HEK293 (cell line): ENCODE data around the gene CIB1.
A peak's percentile ranks its signal among the peaks of the same experiment; 100 is the strongest.

ENCODE experiments used
- CTCF ChIA-PET: fragments of 350-600 bp; formaldehyde crosslinking; extraction: SDS; loops from one replicate; lab custom pipeline; 2021; ENCODE audit warnings: antibody characterized with exemption; lab: Yijun Ruan, JAX
- POLR2A ChIA-PET: fragments of 300-600 bp; formaldehyde crosslinking; extraction: SDS; loops from one replicate; lab custom pipeline; 2020; ENCODE audit warnings: antibody characterized with exemption, inconsistent platforms; lab: Yijun Ruan, JAX
- H3K27ac ChIP-seq: fragments of 200-500 bp; sonication (Bioruptor generic); 2 replicates; pipeline ENCODE4 v1.5.1; 2014; ENCODE audit warnings: low read depth, low read length, control low read depth, inconsistent platforms; ENCODE audit errors: extremely low read depth
- H3K36me3 ChIP-seq, 2 experiments: fragments of 200-500 bp in 1 of 2; sonication (Bioruptor generic) in 1 of 2; 1 replicate in 1 of 2; 2 replicates in 1 of 2; pipeline ENCODE4 v1.5.1; 2014 to 2017; ENCODE audit warnings: inconsistent platforms in 2 of 2, low read length in 2 of 2; ENCODE audit not compliant: control insufficient read depth in 2 of 2, insufficient read depth in 1 of 2
- H3K4me1 ChIP-seq: fragments of 200-500 bp; sonication (Bioruptor generic); 2 replicates; pipeline ENCODE4 v1.5.1; 2014; ENCODE audit warnings: mild to moderate bottlenecking, low read length, inconsistent platforms; ENCODE audit not compliant: control insufficient read depth, insufficient read depth
- H3K4me3 ChIP-seq: 2 replicates; pipeline ENCODE4 v1.5.1; 2011; ENCODE audit warnings: low read depth, mild to moderate bottlenecking, control low read depth, low read length, moderate library complexity
- H3K9me3 ChIP-seq: fragments of 200-500 bp; sonication (Bioruptor generic); 2 replicates; pipeline ENCODE4 v1.5.1; 2014; ENCODE audit warnings: low read depth, low read length, inconsistent platforms; ENCODE audit not compliant: control insufficient read depth, insufficient read depth
- EGR2 ChIP-seq: fragments of 450-650 bp; formaldehyde crosslinking; IDR thresholded peaks from 2 replicates; pipeline ENCODE4 v1.5.1; 2016; ENCODE audit warnings: low read depth, missing biosample characterization, missing genetic modification characterization
- FEZF1 ChIP-seq: fragments of 450-650 bp; formaldehyde crosslinking; IDR thresholded peaks from 2 replicates; pipeline ENCODE4 v1.5.1; 2016; ENCODE audit warnings: missing biosample characterization, missing genetic modification characterization
- IKZF3 ChIP-seq: fragments of 450-650 bp; IDR thresholded peaks from 2 replicates; pipeline ENCODE4 v1.5.0; 2018; ENCODE audit warnings: missing biosample characterization, mild to moderate bottlenecking, missing genetic modification characterization, moderate library complexity
- KLF1 ChIP-seq: fragments of 450-650 bp; formaldehyde crosslinking; IDR thresholded peaks from 2 replicates; pipeline ENCODE4 v1.5.1; 2016; ENCODE audit warnings: missing biosample characterization, missing genetic modification characterization
- KLF16 ChIP-seq: fragments of 450-650 bp; formaldehyde crosslinking; IDR thresholded peaks from 2 replicates; pipeline ENCODE4 v1.5.1; 2017; ENCODE audit warnings: missing biosample characterization, missing genetic modification characterization
- KLF8 ChIP-seq: fragments of 450-650 bp; formaldehyde crosslinking; IDR thresholded peaks from 2 replicates; pipeline ENCODE4 v1.5.1; 2016; ENCODE audit warnings: missing biosample characterization, missing genetic modification characterization
- MYNN ChIP-seq: fragments of 450-650 bp; formaldehyde crosslinking; IDR thresholded peaks from 2 replicates; pipeline ENCODE4 v1.5.1; 2016; ENCODE audit warnings: missing biosample characterization, missing genetic modification characterization, borderline replicate concordance
- RBAK ChIP-seq: fragments of 450-650 bp; formaldehyde crosslinking; IDR thresholded peaks from 2 replicates; pipeline ENCODE4 v1.5.1; 2016; ENCODE audit warnings: missing biosample characterization, missing genetic modification characterization
- ZBTB1 ChIP-seq: fragments of 450-650 bp; formaldehyde crosslinking; IDR thresholded peaks from 2 replicates; pipeline ENCODE4 v1.5.1; 2016; ENCODE audit warnings: missing biosample characterization, missing genetic modification characterization
- ZBTB7A ChIP-seq: fragments of 450-650 bp; formaldehyde crosslinking; IDR thresholded peaks from 2 replicates; pipeline ENCODE4 v1.5.1; 2016; ENCODE audit warnings: low read depth, missing biosample characterization, missing genetic modification characterization
- ZEB2 ChIP-seq: fragments of 450-650 bp; formaldehyde crosslinking; IDR thresholded peaks from 2 replicates; pipeline ENCODE4 v1.5.1; 2016; ENCODE audit warnings: missing biosample characterization, missing genetic modification characterization
- ZFP3 ChIP-seq: fragments of 450-650 bp; formaldehyde crosslinking; IDR thresholded peaks from 2 replicates; pipeline ENCODE4 v1.5.1; 2016; ENCODE audit warnings: low read depth, missing biosample characterization, missing genetic modification characterization
- ZIC2 ChIP-seq: fragments of 450-650 bp; formaldehyde crosslinking; IDR thresholded peaks from 2 replicates; pipeline ENCODE4 v1.5.1; 2016; ENCODE audit warnings: missing biosample characterization, missing genetic modification characterization
- ZNF112 ChIP-seq: fragments of 450-650 bp; formaldehyde crosslinking; IDR thresholded peaks from 2 replicates; pipeline ENCODE4 v1.5.0; 2017; ENCODE audit warnings: missing biosample characterization, missing genetic modification characterization
- ZNF157 ChIP-seq: fragments of 450-650 bp; formaldehyde crosslinking; IDR thresholded peaks from 2 replicates; pipeline ENCODE4 v1.5.1; 2016; ENCODE audit warnings: missing biosample characterization, missing genetic modification characterization
- ZNF174 ChIP-seq: fragments of 450-650 bp; formaldehyde crosslinking; IDR thresholded peaks from 2 replicates; pipeline ENCODE4 v1.5.0; 2017; ENCODE audit warnings: missing biosample characterization, mild to moderate bottlenecking, missing genetic modification characterization
- ZNF223 ChIP-seq: fragments of 450-650 bp; formaldehyde crosslinking; IDR thresholded peaks from 2 replicates; pipeline ENCODE4 v1.5.1; 2016; ENCODE audit warnings: missing biosample characterization, missing genetic modification characterization
- ZNF341 ChIP-seq: fragments of 450-650 bp; formaldehyde crosslinking; IDR thresholded peaks from 2 replicates; pipeline ENCODE4; 2016; ENCODE audit warnings: low read depth, missing biosample characterization, missing genetic modification characterization
- ZNF350 ChIP-seq: fragments of 450-650 bp; formaldehyde crosslinking; IDR thresholded peaks from 2 replicates; pipeline ENCODE4 v1.5.0; 2017; ENCODE audit warnings: missing biosample characterization, mild to moderate bottlenecking, missing genetic modification characterization
- ZNF37A ChIP-seq: fragments of 450-650 bp; IDR thresholded peaks from 2 replicates; pipeline ENCODE4 v1.5.1; 2018; ENCODE audit warnings: missing biosample characterization, missing genetic modification characterization
- ZNF423 ChIP-seq: fragments of 450-650 bp; formaldehyde crosslinking; IDR thresholded peaks from 2 replicates; pipeline ENCODE4 v1.5.1; 2016; ENCODE audit warnings: missing biosample characterization, missing genetic modification characterization
- ZNF433 ChIP-seq: fragments of 450-650 bp; formaldehyde crosslinking; IDR thresholded peaks from 2 replicates; pipeline ENCODE4 v1.5.1; 2016; ENCODE audit warnings: missing biosample characterization, missing genetic modification characterization, low read depth
- ZNF501 ChIP-seq: fragments of 450-650 bp; formaldehyde crosslinking; IDR thresholded peaks from 2 replicates; pipeline ENCODE4 v1.5.1; 2016; ENCODE audit warnings: missing biosample characterization, missing genetic modification characterization
- ZNF558 ChIP-seq: fragments of 450-650 bp; formaldehyde crosslinking; IDR thresholded peaks from 2 replicates; pipeline ENCODE4 v1.5.1; 2016; ENCODE audit warnings: missing biosample characterization, missing genetic modification characterization
- ZNF585B ChIP-seq: fragments of 450-650 bp; formaldehyde crosslinking; IDR thresholded peaks from 2 replicates; pipeline ENCODE4 v1.5.1; 2016; ENCODE audit warnings: missing biosample characterization, missing genetic modification characterization
- ZNF621 ChIP-seq: fragments of 450-650 bp; formaldehyde crosslinking; IDR thresholded peaks from 2 replicates; pipeline ENCODE4 v1.5.1; 2017; ENCODE audit warnings: missing biosample characterization, missing genetic modification characterization
- ZNF624 ChIP-seq: fragments of 450-650 bp; formaldehyde crosslinking; IDR thresholded peaks from 2 replicates; pipeline ENCODE4 v1.5.1; 2017; ENCODE audit warnings: missing biosample characterization, missing genetic modification characterization
- ZNF626 ChIP-seq: fragments of 450-650 bp; sonication (Bioruptor Pico); formaldehyde crosslinking; IDR thresholded peaks from 2 replicates; pipeline ENCODE4 v1.5.1; 2018; ENCODE audit warnings: missing biosample characterization, missing genetic modification characterization, inconsistent platforms
- ZNF677 ChIP-seq: fragments of 450-650 bp; IDR thresholded peaks from 2 replicates; pipeline ENCODE4 v1.5.0; 2018; ENCODE audit warnings: missing biosample characterization, mild to moderate bottlenecking, missing genetic modification characterization, moderate library complexity
- ZNF768 ChIP-seq: fragments of 450-650 bp; formaldehyde crosslinking; IDR thresholded peaks from 2 replicates; pipeline ENCODE4 v1.5.1; 2018; ENCODE audit warnings: missing biosample characterization, mild to moderate bottlenecking, missing genetic modification characterization
- TF ChIP-seq, protein P1 (sequence below): fragments of 450-650 bp; formaldehyde crosslinking; IDR thresholded peaks from 2 replicates; pipeline ENCODE4 v1.5.1; 2016; ENCODE audit warnings: missing biosample characterization, missing genetic modification characterization, low read depth
- TF ChIP-seq, protein P2 (sequence below): fragments of 450-650 bp; IDR thresholded peaks from 2 replicates; pipeline ENCODE4 v1.5.1; 2018; ENCODE audit warnings: missing biosample characterization, missing genetic modification characterization
- TF ChIP-seq, protein P3 (sequence below): fragments of 450-650 bp; formaldehyde crosslinking; IDR thresholded peaks from 2 replicates; pipeline ENCODE4 v1.5.1; 2016; ENCODE audit warnings: missing biosample characterization, missing genetic modification characterization, low read depth
- TF ChIP-seq, protein P4 (sequence below): IDR thresholded peaks from 2 replicates; pipeline ENCODE4 v1.6.1; 2011; ENCODE audit warnings: mild to moderate bottlenecking, low read depth, low read length, borderline replicate concordance

Gene CIB1

DNA sequence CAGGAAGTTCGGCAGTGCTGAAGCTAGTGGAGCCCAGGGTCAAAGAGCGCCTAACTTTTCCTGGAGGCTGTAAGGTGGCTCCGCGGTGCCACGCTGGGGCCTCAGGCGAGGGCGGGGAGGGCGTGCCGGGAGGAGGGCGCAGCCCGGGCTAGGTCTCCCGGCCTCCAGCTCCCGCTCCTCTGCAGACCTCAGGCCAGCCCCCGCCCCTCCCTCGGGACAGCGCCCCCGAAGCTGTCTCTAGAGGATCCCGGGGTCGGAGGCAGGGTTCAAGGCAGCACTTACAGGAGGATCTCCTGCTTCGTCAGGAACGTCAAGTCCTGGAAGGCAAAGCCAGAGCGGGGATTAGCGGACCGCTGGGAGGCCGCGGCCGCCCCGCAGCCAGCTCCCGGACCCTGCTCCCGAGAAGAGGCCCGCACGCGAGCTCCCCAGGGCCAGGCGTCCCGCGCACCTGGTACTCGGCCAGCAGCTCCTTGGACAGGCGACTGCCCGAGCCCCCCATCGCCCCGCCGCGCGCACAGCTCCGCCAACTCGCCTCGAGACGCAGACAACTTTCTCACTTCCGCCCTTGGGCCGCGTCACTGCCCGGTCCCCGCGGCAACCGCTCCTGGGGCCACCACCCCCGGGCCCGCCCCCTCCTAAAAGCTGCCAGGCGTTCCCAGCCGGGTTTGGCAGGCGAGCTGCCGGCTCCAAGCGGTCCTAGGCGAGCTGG, at the start of gene CIB1:
TSS of gene CIB1 (minus strand) at position 555 of the 709 bp plus-strand sequence. CDS start at position 499, 56 bp downstream.
- ChIA-PET POLR2A (interaction anchor here (0.5 to 3.0 kb wide), 30 partner anchors 9 to 721 kb away, joined by 3 to 38 read pairs (median 4); partner anchors contain the start of genes AP3S2, IDH2, IQGAP1 and NGRN), CTCF (interaction anchor here (0.7 to 4.8 kb wide), 13 partner anchors 13 to 414 kb away, joined by 3 to 38 read pairs (median 4); partner anchors contain the start of gene TTLL13)
- Histone ChIP-seq H3K9me3 (no peaks in the 10 kb centered on the region), H3K4me3 (peak within 1 kb of the TSS; percentile 74), H3K36me3 (peaks cover 18 to 47% of the 10 kb centered on the region in 2 experiments; a peak in 2 of 3 replicates), H3K27ac (peak within 1 kb of the TSS; percentile 47; the same call in 1 of the 2 replicates), H3K4me1 (no peaks in the 10 kb centered on the region)
- TF ChIP-seq EGR2 (tag by site-specific recombination) (peak; percentile 53), ZNF174 (tag by site-specific recombination) (no peak), ZNF37A (no peak), FEZF1 (no peak), ZNF558 (tag by site-specific recombination) (no peak), ZBTB1 (tag by site-specific recombination) (no peak), ZNF621 (tag by site-specific recombination) (no peak), ZNF768 (tag by site-specific recombination) (no peak), RBAK (tag by site-specific recombination) (no peak), ZNF626 (tag by site-specific recombination) (no peak), ZNF112 (tag by site-specific recombination) (no peak), ZEB2 (tag by site-specific recombination) (peak; percentile 27), ZNF341 (tag by site-specific recombination) (peak; percentile 40), ZNF157 (tag by site-specific recombination) (no peak), ZNF350 (tag by site-specific recombination) (no peak), ZIC2 (tag by site-specific recombination) (peak; percentile 32; the same call in 1 of the 2 replicates), KLF16 (tag by site-specific recombination) (no peak; the same call in 1 of the 2 replicates), ZNF433 (tag by site-specific recombination) (no peak), MYNN (tag by site-specific recombination) (no peak; the same call in 1 of the 2 replicates), ZNF501 (tag by site-specific recombination) (peak; percentile 62; the same call in 1 of the 2 replicates), ZFP3 (tag by site-specific recombination) (no peak), ZNF677 (tag by site-specific recombination) (no peak), ZNF585B (tag by site-specific recombination) (no peak), ZBTB7A (tag by site-specific recombination) (no peak), ZNF624 (tag by site-specific recombination) (no peak), ZNF223 (tag by site-specific recombination) (no peak), KLF8 (tag by site-specific recombination) (peak; percentile 62), KLF1 (tag by site-specific recombination) (peak; percentile 94), ZNF423 (tag by site-specific recombination) (peak; percentile 47; the same call in 1 of the 2 replicates), IKZF3 (tag by site-specific recombination) (peak; percentile 81)
- TF ChIP-seq, protein P1, sequence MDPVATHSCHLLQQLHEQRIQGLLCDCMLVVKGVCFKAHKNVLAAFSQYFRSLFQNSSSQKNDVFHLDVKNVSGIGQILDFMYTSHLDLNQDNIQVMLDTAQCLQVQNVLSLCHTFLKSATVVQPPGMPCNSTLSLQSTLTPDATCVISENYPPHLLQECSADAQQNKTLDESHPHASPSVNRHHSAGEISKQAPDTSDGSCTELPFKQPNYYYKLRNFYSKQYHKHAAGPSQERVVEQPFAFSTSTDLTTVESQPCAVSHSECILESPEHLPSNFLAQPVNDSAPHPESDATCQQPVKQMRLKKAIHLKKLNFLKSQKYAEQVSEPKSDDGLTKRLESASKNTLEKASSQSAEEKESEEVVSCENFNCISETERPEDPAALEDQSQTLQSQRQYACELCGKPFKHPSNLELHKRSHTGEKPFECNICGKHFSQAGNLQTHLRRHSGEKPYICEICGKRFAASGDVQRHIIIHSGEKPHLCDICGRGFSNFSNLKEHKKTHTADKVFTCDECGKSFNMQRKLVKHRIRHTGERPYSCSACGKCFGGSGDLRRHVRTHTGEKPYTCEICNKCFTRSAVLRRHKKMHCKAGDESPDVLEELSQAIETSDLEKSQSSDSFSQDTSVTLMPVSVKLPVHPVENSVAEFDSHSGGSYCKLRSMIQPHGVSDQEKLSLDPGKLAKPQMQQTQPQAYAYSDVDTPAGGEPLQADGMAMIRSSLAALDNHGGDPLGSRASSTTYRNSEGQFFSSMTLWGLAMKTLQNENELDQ = no peak
- TF ChIP-seq, protein P2, sequence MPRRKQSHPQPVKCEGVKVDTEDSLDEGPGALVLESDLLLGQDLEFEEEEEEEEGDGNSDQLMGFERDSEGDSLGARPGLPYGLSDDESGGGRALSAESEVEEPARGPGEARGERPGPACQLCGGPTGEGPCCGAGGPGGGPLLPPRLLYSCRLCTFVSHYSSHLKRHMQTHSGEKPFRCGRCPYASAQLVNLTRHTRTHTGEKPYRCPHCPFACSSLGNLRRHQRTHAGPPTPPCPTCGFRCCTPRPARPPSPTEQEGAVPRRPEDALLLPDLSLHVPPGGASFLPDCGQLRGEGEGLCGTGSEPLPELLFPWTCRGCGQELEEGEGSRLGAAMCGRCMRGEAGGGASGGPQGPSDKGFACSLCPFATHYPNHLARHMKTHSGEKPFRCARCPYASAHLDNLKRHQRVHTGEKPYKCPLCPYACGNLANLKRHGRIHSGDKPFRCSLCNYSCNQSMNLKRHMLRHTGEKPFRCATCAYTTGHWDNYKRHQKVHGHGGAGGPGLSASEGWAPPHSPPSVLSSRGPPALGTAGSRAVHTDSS (tag by site-specific recombination) = no peak
- TF ChIP-seq, protein P3, sequence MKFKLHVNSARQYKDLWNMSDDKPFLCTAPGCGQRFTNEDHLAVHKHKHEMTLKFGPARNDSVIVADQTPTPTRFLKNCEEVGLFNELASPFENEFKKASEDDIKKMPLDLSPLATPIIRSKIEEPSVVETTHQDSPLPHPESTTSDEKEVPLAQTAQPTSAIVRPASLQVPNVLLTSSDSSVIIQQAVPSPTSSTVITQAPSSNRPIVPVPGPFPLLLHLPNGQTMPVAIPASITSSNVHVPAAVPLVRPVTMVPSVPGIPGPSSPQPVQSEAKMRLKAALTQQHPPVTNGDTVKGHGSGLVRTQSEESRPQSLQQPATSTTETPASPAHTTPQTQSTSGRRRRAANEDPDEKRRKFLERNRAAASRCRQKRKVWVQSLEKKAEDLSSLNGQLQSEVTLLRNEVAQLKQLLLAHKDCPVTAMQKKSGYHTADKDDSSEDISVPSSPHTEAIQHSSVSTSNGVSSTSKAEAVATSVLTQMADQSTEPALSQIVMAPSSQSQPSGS (tag by site-specific recombination) = no peak
- TF ChIP-seq, protein P4, sequence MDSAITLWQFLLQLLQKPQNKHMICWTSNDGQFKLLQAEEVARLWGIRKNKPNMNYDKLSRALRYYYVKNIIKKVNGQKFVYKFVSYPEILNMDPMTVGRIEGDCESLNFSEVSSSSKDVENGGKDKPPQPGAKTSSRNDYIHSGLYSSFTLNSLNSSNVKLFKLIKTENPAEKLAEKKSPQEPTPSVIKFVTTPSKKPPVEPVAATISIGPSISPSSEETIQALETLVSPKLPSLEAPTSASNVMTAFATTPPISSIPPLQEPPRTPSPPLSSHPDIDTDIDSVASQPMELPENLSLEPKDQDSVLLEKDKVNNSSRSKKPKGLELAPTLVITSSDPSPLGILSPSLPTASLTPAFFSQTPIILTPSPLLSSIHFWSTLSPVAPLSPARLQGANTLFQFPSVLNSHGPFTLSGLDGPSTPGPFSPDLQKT = no peak; the same call in 1 of the 2 replicates
